Measurements from ENCODE around the gene FAM149B1. TPM values are rescaled to one million over a fixed set of nuclear protein-coding genes. Genes with fewer than 3 reads are reported as not detected.
"Not testable (repeated sequence)": the region's sequence is repeated elsewhere in the genome, so short reads cannot be mapped to it uniquely, and the experiment has no call there.

The FAM149B1 gene
- polyA plus RNA-seq, 1 donor from 2014 or later = 53.5 TPM

DNA sequence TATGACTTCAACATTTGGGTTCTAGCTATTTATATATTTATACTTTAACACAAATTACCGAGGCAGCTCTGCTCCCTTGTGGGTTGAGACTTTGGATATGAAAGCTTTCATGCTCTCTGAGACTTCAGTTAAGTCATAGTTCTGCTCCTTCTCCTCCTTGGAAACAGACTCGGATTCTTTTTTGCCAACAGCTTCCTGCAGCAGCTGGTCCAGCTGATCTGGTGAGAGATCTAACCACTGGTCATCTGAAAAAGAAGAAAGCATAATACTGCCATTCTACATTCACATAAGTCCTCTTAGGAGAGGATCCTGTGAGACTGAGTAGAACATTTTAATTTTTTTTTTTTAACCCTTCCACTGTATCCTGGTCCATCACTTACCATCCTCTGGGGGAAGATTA, 28.7 kb upstream of the FAM149B1 start:
- no peak for TF ChIP-seq EZH2 (IDR thresholded peaks at IDR 0.05; ENCODE audit: borderline replicate concordance, insufficient read depth, low read length, poor library complexity, severe bottlenecking)
- no peak for TF ChIP-seq SMC3 (conservative IDR thresholded peaks at IDR 0.05; ENCODE audit: poor library complexity)
- TF ChIP-seq, protein P1, sequence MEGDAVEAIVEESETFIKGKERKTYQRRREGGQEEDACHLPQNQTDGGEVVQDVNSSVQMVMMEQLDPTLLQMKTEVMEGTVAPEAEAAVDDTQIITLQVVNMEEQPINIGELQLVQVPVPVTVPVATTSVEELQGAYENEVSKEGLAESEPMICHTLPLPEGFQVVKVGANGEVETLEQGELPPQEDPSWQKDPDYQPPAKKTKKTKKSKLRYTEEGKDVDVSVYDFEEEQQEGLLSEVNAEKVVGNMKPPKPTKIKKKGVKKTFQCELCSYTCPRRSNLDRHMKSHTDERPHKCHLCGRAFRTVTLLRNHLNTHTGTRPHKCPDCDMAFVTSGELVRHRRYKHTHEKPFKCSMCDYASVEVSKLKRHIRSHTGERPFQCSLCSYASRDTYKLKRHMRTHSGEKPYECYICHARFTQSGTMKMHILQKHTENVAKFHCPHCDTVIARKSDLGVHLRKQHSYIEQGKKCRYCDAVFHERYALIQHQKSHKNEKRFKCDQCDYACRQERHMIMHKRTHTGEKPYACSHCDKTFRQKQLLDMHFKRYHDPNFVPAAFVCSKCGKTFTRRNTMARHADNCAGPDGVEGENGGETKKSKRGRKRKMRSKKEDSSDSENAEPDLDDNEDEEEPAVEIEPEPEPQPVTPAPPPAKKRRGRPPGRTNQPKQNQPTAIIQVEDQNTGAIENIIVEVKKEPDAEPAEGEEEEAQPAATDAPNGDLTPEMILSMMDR (IDR thresholded peaks at IDR 0.05; ENCODE audit: poor library complexity, severe bottlenecking) = no peak
- TF ChIP-seq, protein P2, sequence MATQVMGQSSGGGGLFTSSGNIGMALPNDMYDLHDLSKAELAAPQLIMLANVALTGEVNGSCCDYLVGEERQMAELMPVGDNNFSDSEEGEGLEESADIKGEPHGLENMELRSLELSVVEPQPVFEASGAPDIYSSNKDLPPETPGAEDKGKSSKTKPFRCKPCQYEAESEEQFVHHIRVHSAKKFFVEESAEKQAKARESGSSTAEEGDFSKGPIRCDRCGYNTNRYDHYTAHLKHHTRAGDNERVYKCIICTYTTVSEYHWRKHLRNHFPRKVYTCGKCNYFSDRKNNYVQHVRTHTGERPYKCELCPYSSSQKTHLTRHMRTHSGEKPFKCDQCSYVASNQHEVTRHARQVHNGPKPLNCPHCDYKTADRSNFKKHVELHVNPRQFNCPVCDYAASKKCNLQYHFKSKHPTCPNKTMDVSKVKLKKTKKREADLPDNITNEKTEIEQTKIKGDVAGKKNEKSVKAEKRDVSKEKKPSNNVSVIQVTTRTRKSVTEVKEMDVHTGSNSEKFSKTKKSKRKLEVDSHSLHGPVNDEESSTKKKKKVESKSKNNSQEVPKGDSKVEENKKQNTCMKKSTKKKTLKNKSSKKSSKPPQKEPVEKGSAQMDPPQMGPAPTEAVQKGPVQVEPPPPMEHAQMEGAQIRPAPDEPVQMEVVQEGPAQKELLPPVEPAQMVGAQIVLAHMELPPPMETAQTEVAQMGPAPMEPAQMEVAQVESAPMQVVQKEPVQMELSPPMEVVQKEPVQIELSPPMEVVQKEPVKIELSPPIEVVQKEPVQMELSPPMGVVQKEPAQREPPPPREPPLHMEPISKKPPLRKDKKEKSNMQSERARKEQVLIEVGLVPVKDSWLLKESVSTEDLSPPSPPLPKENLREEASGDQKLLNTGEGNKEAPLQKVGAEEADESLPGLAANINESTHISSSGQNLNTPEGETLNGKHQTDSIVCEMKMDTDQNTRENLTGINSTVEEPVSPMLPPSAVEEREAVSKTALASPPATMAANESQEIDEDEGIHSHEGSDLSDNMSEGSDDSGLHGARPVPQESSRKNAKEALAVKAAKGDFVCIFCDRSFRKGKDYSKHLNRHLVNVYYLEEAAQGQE (IDR thresholded peaks at IDR 0.05; ENCODE audit: borderline replicate concordance) = no peak
- no peak for TF ChIP-seq TAF1 (IDR thresholded peaks at IDR 0.05; ENCODE audit: low read depth)
- TF ChIP-seq MXI1 (conservative IDR thresholded peaks at IDR 0.05; ENCODE audit: poor library complexity, severe bottlenecking) = no peak
- no peak for TF ChIP-seq RAD21 (conservative IDR thresholded peaks at IDR 0.05)
- TF ChIP-seq POLR2AphosphoS5 (IDR thresholded peaks at IDR 0.05) = no peak
- TF ChIP-seq EP300 (conservative IDR thresholded peaks at IDR 0.05; ENCODE audit: poor library complexity, severe bottlenecking) = no peak
- Histone ChIP-seq H3K4me2 (ENCODE audit: low read length) (no peak overlapping the region), H2AFZ (ENCODE audit: low read depth, low read length) (no peak overlapping the region), H3K79me2 (replicated peaks; ENCODE audit: insufficient read depth, low read length) (no peaks in the 10 kb centered on the region), H3K27ac (ENCODE audit: low read length) (no peak overlapping the region), H3K9me2 (ENCODE audit: insufficient read depth, low read length) (no peaks in the 10 kb centered on the region), H3K9me3 (ENCODE audit: low read length) (no peaks in the 10 kb centered on the region), H3K27me3 (ENCODE audit: insufficient read depth, low read depth, low read length) (no peaks in the 10 kb centered on the region), H3K4me3 (ENCODE audit: low read length) (no peak overlapping the region), H3K36me3 (ENCODE audit: insufficient read depth, low read length) (peaks cover 15% of the 10 kb centered on the region), H3F3A (ENCODE audit: insufficient read depth, low read length, poor library complexity, severe bottlenecking) (no peaks in the 10 kb centered on the region), H3K9ac (ENCODE audit: low read length) (no peak overlapping the region), H4K20me1 (ENCODE audit: insufficient read depth) (no peaks in the 10 kb centered on the region)

DNA sequence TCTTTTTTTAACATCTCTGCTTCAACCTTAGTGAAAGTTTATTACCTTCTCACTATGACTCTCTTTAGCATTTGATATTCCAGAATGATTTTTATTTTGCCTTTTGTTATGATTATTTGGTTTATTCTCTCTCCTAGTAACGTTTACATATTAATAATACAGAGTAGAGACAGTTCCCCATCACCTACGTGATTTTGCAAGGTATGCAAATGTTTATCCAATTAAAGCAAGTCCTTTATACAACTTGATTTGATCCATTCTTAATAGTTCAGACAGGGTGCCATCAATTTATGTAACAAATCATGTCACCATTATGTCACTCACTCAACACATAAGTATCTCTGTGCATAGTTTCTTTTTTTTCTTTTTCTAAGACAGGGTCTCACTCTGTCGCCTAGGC, 26.3 kb upstream of the FAM149B1 start:
- no peaks in the 10 kb centered on the region for H3K9me3 ChIP-seq (ENCODE audit: low read length)
- H3K27ac ChIP-seq (ENCODE audit: low read length) = no peak overlapping the region
- no peaks in the 10 kb centered on the region for H4K20me1 ChIP-seq (ENCODE audit: insufficient read depth)
- H3F3A ChIP-seq (ENCODE audit: insufficient read depth, low read length, poor library complexity, severe bottlenecking) = no peaks in the 10 kb centered on the region
- H3K36me3 ChIP-seq (ENCODE audit: insufficient read depth, low read length) = peaks cover 6% of the 10 kb centered on the region
- H2AFZ ChIP-seq (ENCODE audit: low read depth, low read length) = no peak overlapping the region
- H3K4me2 ChIP-seq (ENCODE audit: low read length) = no peak overlapping the region
- H3K9ac ChIP-seq (ENCODE audit: low read length) = no peak overlapping the region
- no peak for TF ChIP-seq TAF1 (IDR thresholded peaks at IDR 0.05; ENCODE audit: low read depth)
- H3K27me3 ChIP-seq (ENCODE audit: insufficient read depth, low read depth, low read length) = no peaks in the 10 kb centered on the region
- no peaks in the 10 kb centered on the region for H3K9me2 ChIP-seq (ENCODE audit: insufficient read depth, low read length)
- no peaks in the 10 kb centered on the region for H3K79me2 ChIP-seq (replicated peaks; ENCODE audit: insufficient read depth, low read length)
- H3K4me3 ChIP-seq (ENCODE audit: low read length) = no peak overlapping the region

DNA sequence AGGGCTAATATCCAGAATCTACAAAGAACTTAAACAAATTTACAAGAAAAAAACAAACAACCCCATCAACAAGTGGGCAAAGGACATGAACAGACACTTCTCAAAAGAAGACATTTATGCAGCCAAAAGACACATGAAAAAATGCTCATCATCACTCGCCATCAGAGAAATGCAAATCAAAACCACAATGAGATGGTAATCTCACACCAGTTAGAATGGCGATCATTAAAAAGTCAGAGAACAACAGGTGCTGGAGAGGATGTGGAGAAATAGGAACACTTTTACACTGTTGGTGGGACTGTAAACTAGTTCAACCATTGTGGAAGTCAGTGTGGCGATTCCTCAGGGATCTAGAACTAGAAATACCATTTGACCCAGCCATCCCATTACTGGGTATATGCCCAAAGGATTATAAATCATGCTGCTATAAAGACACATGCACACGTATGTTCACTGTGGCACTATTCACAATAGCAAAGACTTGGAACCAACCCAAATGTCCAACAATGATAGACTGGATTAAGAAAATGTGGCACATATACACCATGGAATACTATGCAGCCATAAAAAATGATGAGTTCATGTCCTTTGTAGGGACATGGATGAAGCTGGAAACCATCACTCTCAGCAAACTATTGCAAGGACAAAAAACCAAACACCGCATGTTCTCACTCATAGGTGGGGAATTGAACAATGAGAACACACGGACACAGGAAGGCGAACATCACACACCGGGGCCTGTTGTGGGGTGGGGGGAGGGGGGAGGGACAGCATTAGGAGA, 17.1 kb upstream of the FAM149B1 start:
- H2AFZ ChIP-seq (ENCODE audit: low read depth, low read length); H3K4me3 ChIP-seq (ENCODE audit: low read length); H3K27me3 ChIP-seq (ENCODE audit: insufficient read depth, low read depth, low read length); H3K36me3 ChIP-seq (ENCODE audit: insufficient read depth, low read length); H3K9me2 ChIP-seq (ENCODE audit: insufficient read depth, low read length); H3K27ac ChIP-seq (ENCODE audit: low read length); H3F3A ChIP-seq (ENCODE audit: insufficient read depth, low read length, poor library complexity, severe bottlenecking); H3K9me3 ChIP-seq (ENCODE audit: low read length); H3K9ac ChIP-seq (ENCODE audit: low read length); H3K4me2 ChIP-seq (ENCODE audit: low read length); H4K20me1 ChIP-seq (ENCODE audit: insufficient read depth); H3K79me2 ChIP-seq (replicated peaks; ENCODE audit: insufficient read depth, low read length): not testable (repeated sequence)

Data from neural cell (in vitro differentiated cells).